Ishikawa (cell line): ENCODE results near the gene CACNA1C.

ENCODE experiments used
- USF1 ChIP-seq: IDR thresholded peaks from 2 replicates; pipeline ENCODE4 v1.6.1; 2012
- YY1 ChIP-seq: IDR thresholded peaks from 2 replicates; pipeline ENCODE4 v1.6.1; 2012; ENCODE audit warnings: low read depth

GRCh38 chr12:2510045-2510444 is 457.3 kb downstream of the CACNA1C start:
- TF ChIP-seq USF1 (no peak), YY1 (no peak)
